SU-DHL-6 (cell line): Measurements from ENCODE around the gene CTNNAL1.

Experiments
- H2AFZ ChIP-seq: fragments of 200-600 bp; sonication (generic); 2 replicates; pipeline ENCODE4 v1.6.1; 2014; ENCODE audit warnings: low read depth, mild to moderate bottlenecking, moderate library complexity, mixed read lengths, antibody characterized with exemption, low read length; ENCODE audit not compliant: severe bottlenecking
- H3F3A ChIP-seq: fragments of 200-600 bp; shearing (Covaris generic); 2 replicates; pipeline ENCODE4 v1.6.0; 2016; ENCODE audit warnings: antibody characterized with exemption, mild to moderate bottlenecking; ENCODE audit not compliant: insufficient read depth
- H3K27ac ChIP-seq: fragments of 200-600 bp; sonication (generic); 2 replicates; pipeline ENCODE4 v1.5.1; 2016; ENCODE audit warnings: low read depth, mild to moderate bottlenecking, low read length, moderate library complexity, mixed read lengths
- H3K27me3 ChIP-seq: fragments of 200-600 bp; sonication (generic), shearing (Covaris generic); 2 replicates; pipeline ENCODE4 v1.6.0; 2014; ENCODE audit warnings: mild to moderate bottlenecking, low read length
- H3K36me3 ChIP-seq: fragments of 200-600 bp; sonication (generic); 2 replicates; pipeline ENCODE4 v1.6.1; 2014; ENCODE audit warnings: mild to moderate bottlenecking, low read length, mixed read lengths
- H3K4me2 ChIP-seq: fragments of 300-600, 200-600 bp; shearing (Covaris generic), sonication (generic); 2 replicates; pipeline ENCODE4 v1.6.0; 2014; ENCODE audit warnings: low read length, low read depth, mild to moderate bottlenecking; ENCODE audit not compliant: poor library complexity, severe bottlenecking
- H3K4me3 ChIP-seq: fragments of 200-600 bp; sonication (generic); 2 replicates; pipeline ENCODE4 v1.5.1; 2014; ENCODE audit warnings: antibody characterized with exemption, low read length, mild to moderate bottlenecking, mixed read lengths; ENCODE audit not compliant: insufficient read depth, poor library complexity, severe bottlenecking
- H3K79me2 ChIP-seq: fragments of 200-600 bp; sonication (generic); 2 replicates; pipeline ENCODE4 v1.6.1; 2014; ENCODE audit warnings: mild to moderate bottlenecking, low read length, moderate library complexity; ENCODE audit not compliant: insufficient read depth
- H3K9ac ChIP-seq: fragments of 200-600 bp; sonication (generic); 2 replicates; pipeline ENCODE4 v1.7.0; 2014; ENCODE audit warnings: mild to moderate bottlenecking, low read length
- H3K9me2 ChIP-seq: fragments of 200-600 bp; sonication (generic); replicated peaks from 2 replicates; pipeline ENCODE4 v1.6.1; 2014; ENCODE audit warnings: low read length; ENCODE audit not compliant: insufficient read depth
- H3K9me3 ChIP-seq: fragments of 200-600 bp; sonication (generic); 2 replicates; pipeline ENCODE4 v1.6.1; 2014; ENCODE audit warnings: low read length, mixed read lengths; ENCODE audit not compliant: insufficient read depth
- H4K20me1 ChIP-seq: fragments of 200-600 bp; sonication (generic); 2 replicates; pipeline ENCODE4 v1.6.1; 2014; ENCODE audit warnings: low read depth, mild to moderate bottlenecking, antibody characterized with exemption, low read length, moderate library complexity, mixed read lengths
- EZH2phosphoT487 ChIP-seq: fragments of 200-600 bp; sonication (generic), shearing (Covaris generic); conservative IDR thresholded peaks from 2 replicates; pipeline ENCODE4 v1.6.1; 2018; ENCODE audit warnings: mild to moderate bottlenecking, antibody characterized with exemption, low read length, moderate library complexity, mixed read lengths
- TF ChIP-seq, protein P1 (sequence below): fragments of 200-600 bp; sonication (generic); IDR thresholded peaks from one replicate; pipeline ENCODE4 v1.5.1; 2017; ENCODE audit warnings: antibody characterized with exemption, mild to moderate bottlenecking, low read length, moderate library complexity; ENCODE audit not compliant: insufficient read depth, poor library complexity, severe bottlenecking

CTNNAL1 gene

DNA sequence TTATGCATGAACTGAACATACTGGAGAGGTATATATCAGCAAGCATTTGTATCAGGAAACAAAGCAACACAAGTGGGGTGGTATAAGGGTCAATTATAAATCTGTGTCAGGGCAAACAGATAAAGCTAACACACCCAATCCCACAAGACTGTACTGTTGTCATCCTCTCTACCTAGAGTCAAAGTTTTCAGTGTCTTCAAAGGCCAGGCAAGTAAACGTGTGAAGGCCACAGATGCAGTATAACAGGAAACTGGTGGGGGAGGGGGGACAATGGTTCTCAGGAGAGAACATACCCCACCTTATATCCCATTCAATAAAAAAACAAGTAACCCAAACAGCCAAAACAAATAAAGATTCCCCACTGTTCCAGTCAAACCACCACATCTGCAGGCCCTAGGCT, 101.5 kb downstream of the CTNNAL1 start:
- Histone ChIP-seq H3K4me3 (no peak overlapping the region), H3K9me3 (no peaks in the 10 kb centered on the region), H3K79me2 (no peaks in the 10 kb centered on the region), H3F3A (no peaks in the 10 kb centered on the region), H2AFZ (no peak overlapping the region), H3K9me2 (no peaks in the 10 kb centered on the region), H3K9ac (no peak overlapping the region), H3K4me2 (no peak overlapping the region), H3K27ac (no peak overlapping the region), H4K20me1 (no peaks in the 10 kb centered on the region), H3K36me3 (peaks cover 3% of the 10 kb centered on the region; the same call in 1 of the 2 replicates), H3K27me3 (no peaks in the 10 kb centered on the region)
- TF ChIP-seq, protein P1, sequence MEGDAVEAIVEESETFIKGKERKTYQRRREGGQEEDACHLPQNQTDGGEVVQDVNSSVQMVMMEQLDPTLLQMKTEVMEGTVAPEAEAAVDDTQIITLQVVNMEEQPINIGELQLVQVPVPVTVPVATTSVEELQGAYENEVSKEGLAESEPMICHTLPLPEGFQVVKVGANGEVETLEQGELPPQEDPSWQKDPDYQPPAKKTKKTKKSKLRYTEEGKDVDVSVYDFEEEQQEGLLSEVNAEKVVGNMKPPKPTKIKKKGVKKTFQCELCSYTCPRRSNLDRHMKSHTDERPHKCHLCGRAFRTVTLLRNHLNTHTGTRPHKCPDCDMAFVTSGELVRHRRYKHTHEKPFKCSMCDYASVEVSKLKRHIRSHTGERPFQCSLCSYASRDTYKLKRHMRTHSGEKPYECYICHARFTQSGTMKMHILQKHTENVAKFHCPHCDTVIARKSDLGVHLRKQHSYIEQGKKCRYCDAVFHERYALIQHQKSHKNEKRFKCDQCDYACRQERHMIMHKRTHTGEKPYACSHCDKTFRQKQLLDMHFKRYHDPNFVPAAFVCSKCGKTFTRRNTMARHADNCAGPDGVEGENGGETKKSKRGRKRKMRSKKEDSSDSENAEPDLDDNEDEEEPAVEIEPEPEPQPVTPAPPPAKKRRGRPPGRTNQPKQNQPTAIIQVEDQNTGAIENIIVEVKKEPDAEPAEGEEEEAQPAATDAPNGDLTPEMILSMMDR: no peak
- no peak for TF ChIP-seq EZH2phosphoT487

DNA sequence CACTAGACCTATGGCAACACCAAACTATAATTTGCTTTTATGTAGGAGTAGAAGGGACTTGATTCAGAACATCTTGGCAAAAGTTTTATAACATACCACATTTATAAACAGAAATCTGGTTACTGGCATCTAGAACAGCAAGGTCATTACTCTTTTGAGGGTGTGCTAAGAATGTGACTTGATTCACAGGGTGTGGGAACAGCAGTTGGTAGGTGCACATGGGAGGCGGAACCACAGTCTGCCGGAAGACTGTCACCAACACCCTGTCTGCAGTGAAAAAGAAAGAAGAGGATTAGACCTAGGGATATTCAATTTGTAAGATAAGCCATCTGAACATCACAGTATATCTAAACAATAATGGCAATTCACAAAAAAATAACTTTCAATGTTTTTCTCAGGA, 102.4 kb downstream of the CTNNAL1 start:
- TF ChIP-seq EZH2phosphoT487: no peak
- TF ChIP-seq, protein P1: no peak
- H3K36me3 ChIP-seq: peaks cover 3% of the 10 kb centered on the region; the same call in 1 of the 2 replicates
- H3K27ac ChIP-seq: no peak overlapping the region
- H2AFZ ChIP-seq: no peak overlapping the region
- no peak overlapping the region for H3K9ac ChIP-seq
- H3K9me2 ChIP-seq: no peaks in the 10 kb centered on the region
- H3F3A ChIP-seq: no peaks in the 10 kb centered on the region
- H3K79me2 ChIP-seq: no peaks in the 10 kb centered on the region
- H3K4me2 ChIP-seq: no peak overlapping the region
- H3K4me3 ChIP-seq: no peak overlapping the region
- H4K20me1 ChIP-seq: no peaks in the 10 kb centered on the region
- no peaks in the 10 kb centered on the region for H3K27me3 ChIP-seq
- H3K9me3 ChIP-seq: no peaks in the 10 kb centered on the region

DNA sequence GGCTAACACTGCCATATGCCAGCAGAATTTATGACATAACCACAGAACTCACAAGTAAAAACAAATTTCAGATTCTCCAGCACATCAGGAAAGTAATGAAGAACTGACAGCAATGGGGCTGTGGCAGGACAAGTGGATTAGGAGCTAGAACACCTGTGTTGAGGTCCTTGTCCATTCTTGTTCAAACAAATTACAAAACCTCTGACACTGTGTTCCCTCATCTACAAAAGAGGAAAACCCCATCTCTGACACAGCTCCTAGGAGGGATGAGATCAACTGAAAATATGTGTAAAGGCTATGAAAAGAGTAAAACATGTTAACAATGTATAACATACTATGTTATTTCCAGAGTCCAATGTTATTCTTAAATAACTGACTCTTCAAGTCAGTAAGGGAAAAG, 102.9 kb downstream of the CTNNAL1 start:
- Histone ChIP-seq H3K4me3 (no peak overlapping the region), H2AFZ (no peak overlapping the region), H3K27ac (no peak overlapping the region), H3K9me2 (no peaks in the 10 kb centered on the region), H3K4me2 (no peak overlapping the region), H3K79me2 (no peaks in the 10 kb centered on the region), H3F3A (no peaks in the 10 kb centered on the region), H3K27me3 (no peaks in the 10 kb centered on the region), H3K9me3 (no peaks in the 10 kb centered on the region), H3K36me3 (peaks cover 3% of the 10 kb centered on the region; the same call in 1 of the 2 replicates), H4K20me1 (no peaks in the 10 kb centered on the region), H3K9ac (no peak overlapping the region)
- TF ChIP-seq, protein P1: no peak
- no peak for TF ChIP-seq EZH2phosphoT487

DNA sequence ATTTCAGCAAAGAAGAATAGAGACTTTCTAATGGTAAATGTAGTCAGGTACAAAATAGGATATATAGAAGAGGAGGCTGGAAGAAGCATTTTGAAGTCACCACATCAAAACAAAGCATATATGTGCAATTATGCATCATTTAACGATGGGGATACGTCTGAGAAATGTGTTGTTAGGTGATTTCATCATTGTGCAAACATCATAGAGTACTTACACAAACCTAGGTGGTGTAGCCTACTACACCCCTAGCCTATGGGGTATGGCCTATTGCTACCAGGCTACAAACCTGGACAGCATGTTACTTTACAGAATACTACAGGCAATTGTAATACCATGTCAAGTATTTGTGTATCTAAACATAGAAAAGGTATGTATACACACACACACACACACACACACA, 107.8 kb downstream of the CTNNAL1 start:
- Histone ChIP-seq H3K4me3 (no peak overlapping the region), H3K9ac (no peak overlapping the region)
- no peak for TF ChIP-seq EZH2phosphoT487
- TF ChIP-seq, protein P1: no peak

More for the DNA sequence above, 107.8 kb downstream of the CTNNAL1 start:
- H3K79me2 ChIP-seq: no peaks in the 10 kb centered on the region
- H3K4me2 ChIP-seq: no peak overlapping the region
- H3F3A ChIP-seq: no peaks in the 10 kb centered on the region
- no peak overlapping the region for H2AFZ ChIP-seq
- no peaks in the 10 kb centered on the region for H3K27me3 ChIP-seq
- no peak overlapping the region for H3K27ac ChIP-seq
- H3K9me3 ChIP-seq: no peaks in the 10 kb centered on the region
- no peaks in the 10 kb centered on the region for H3K36me3 ChIP-seq
- H3K9me2 ChIP-seq: no peaks in the 10 kb centered on the region
- H4K20me1 ChIP-seq: no peaks in the 10 kb centered on the region
